Testis (tissue), 3 donors: ENCODE results near the gene HADHA. TPM values are rescaled to one million over a fixed set of nuclear protein-coding genes. Genes with fewer than 3 reads are reported as not detected.

Experiments used
- DNase-seq: peaks from one replicate; pipeline ENCODE4 v3.0.0-alpha.2; 2019
- H3K27ac ChIP-seq, 2 donors: fragments of 200-600 bp; sonication (generic); one replicate each; pipeline ENCODE4 v1.5.1; 2019
- H3K27me3 ChIP-seq: fragments of 200-600 bp; sonication (generic); one replicate; pipeline ENCODE4 v1.5.1; 2019
- H3K36me3 ChIP-seq: fragments of 200-600 bp; sonication (generic); one replicate; pipeline ENCODE4 v1.5.1; 2017; ENCODE audit warnings: low read depth; ENCODE audit errors: missing control alignments
- H3K4me1 ChIP-seq: fragments of 200-600 bp; sonication (generic); one replicate; pipeline ENCODE4 v1.5.1; 2019
- H3K4me3 ChIP-seq, 2 donors: fragments of 200-600 bp; sonication (generic); one replicate each; pipeline ENCODE4 v1.5.1; 2017 to 2019
- H3K9me3 ChIP-seq: fragments of 200-600 bp; sonication (generic); one replicate; pipeline ENCODE4 v1.5.1; 2017
- CTCF ChIP-seq, 3 experiments: fragments of 450-650 bp in 2 of 3; fragments of 200-600 bp in 1 of 3; sonication (generic) in 1 of 3; IDR thresholded peaks; one replicate each; pipeline ENCODE4 v1.5.1; 2016 to 2019; ENCODE audit warnings: antibody characterized with exemption in 3 of 3, mild to moderate bottlenecking in 2 of 3, moderate library complexity in 1 of 3
- POLR2A ChIP-seq: fragments of 450-650 bp; IDR thresholded peaks from one replicate; pipeline ENCODE4 v1.6.1; 2017; ENCODE audit warnings: antibody characterized with exemption, mild to moderate bottlenecking, moderate library complexity
- WGBS, 2 donors: methylation state at CpG; one replicate each; pipeline ENCODE4 v1.1.5; 2018; 5-methylcytosine and 5-hydroxymethylcytosine counted together
- intact Hi-C: fragments of 100-400 bp; cut with DNase I; formaldehyde crosslinking; loops from one replicate; pipeline ENCODE4 v1.15.1; 2023; ENCODE audit warnings: low total_unique reads
- polyA plus RNA-seq: library from polyadenylated mRNA; stranded (reverse); fragments of 350-450 nt; fragmentation: Illumina TruSeq; extraction: RNeasy Lipid Tissue Mini Kit (QIAGEN cat#74804); gene quantifications from one replicate; pipeline ENCODE4 v1.2.3, GENCODE V29; 2014; ENCODE audit warnings: low read depth, low replicate concordance; ENCODE audit not compliant: insufficient read depth
- total RNA-seq, 2 donors: library from RNA; depleted of rRNA; stranded (reverse); fragments of >200 nt; gene quantifications; one replicate each; pipeline ENCODE4 v1.2.3, GENCODE V29; 2016

HADHA gene
- total and polyA plus RNA-seq, 3 donors from 2014 or later: 93.7 to 161 (median 98.8) TPM

GRCh38 chr2:26284132-26284531 is 39.7 kb upstream of the HADHA start:
- Histone ChIP-seq H3K4me3 (no peak overlapping the region), H3K9me3 (no peaks in the 10 kb centered on the region), H3K27me3 (no peaks in the 10 kb centered on the region), H3K27ac (no peak overlapping the region), H3K36me3 (no peaks in the 10 kb centered on the region), H3K4me1 (no peaks in the 10 kb centered on the region)
- TF ChIP-seq POLR2A: no peak
- TF ChIP-seq CTCF (IDR thresholded peaks at IDR 0.05): no peak
- WGBS, 2 donors: 93 to 95% methylated on average over 3 of the region's 3 CpGs
- DNase-seq: no peak
- intact Hi-C loops: no loop called here

GRCh38 chr2:26283606-26284005 is 39.2 kb upstream of the HADHA start:
- no peak for TF ChIP-seq POLR2A
- no peak for TF ChIP-seq CTCF (IDR thresholded peaks at IDR 0.05)
- no peaks in the 10 kb centered on the region for H3K9me3 ChIP-seq
- DNase-seq: no peak
- no peak overlapping the region for H3K4me3 ChIP-seq
- H3K27ac ChIP-seq: no peak overlapping the region
- WGBS, 2 donors: 86 to 90% methylated on average over 2 of the region's 2 CpGs
- intact Hi-C loops: no loop called here
- H3K27me3 ChIP-seq: no peaks in the 10 kb centered on the region
- no peaks in the 10 kb centered on the region for H3K36me3 ChIP-seq
- H3K4me1 ChIP-seq: no peaks in the 10 kb centered on the region

- H3K36me3 ChIP-seq: no peaks in the 10 kb centered on the region
- TF ChIP-seq CTCF (IDR thresholded peaks at IDR 0.05) (no peak), POLR2A (no peak)
Observed at GRCh38 chr2:26281226-26281625, 36.8 kb upstream of the HADHA start.

DNA sequence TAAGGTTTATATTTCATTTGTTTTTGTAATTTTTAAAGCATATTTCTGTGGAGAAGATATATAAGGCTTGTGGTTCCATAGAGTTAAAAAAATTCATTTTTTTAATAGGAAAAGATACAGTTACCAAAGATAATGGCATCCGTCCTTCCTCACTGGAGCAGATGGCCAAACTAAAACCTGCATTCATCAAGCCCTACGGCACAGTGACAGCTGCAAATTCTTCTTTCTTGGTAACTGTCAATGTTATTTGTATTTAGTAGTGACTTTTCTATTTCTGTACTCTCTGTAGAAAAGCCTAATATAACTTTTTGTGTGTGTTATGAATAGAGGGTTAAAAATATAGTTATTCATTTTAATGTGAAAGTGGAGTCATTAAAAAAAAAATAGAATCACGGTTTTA is 35.5 kb upstream of the HADHA start:
- Histone ChIP-seq H3K27me3 (no peaks in the 10 kb centered on the region), H3K9me3 (no peaks in the 10 kb centered on the region), H3K4me1 (no peaks in the 10 kb centered on the region), H3K36me3 (no peaks in the 10 kb centered on the region), H3K27ac (no peak overlapping the region), H3K4me3 (no peak overlapping the region)
- DNase-seq: no peak
- 85 to 90% methylated on average over 3 of the region's 3 CpGs for WGBS, 2 donors
- intact Hi-C loops: no loop called here
- no peak for TF ChIP-seq CTCF (IDR thresholded peaks at IDR 0.05)

More at GRCh38 chr2:26281226-26281625, 36.8 kb upstream of the HADHA start:
- 73 to 100% methylated on average over 2 of the region's 2 CpGs for WGBS, 2 donors
- H3K4me3 ChIP-seq: no peak overlapping the region
- intact Hi-C loops: no loop called here
- no peaks in the 10 kb centered on the region for H3K27me3 ChIP-seq
- no peaks in the 10 kb centered on the region for H3K4me1 ChIP-seq
- no peaks in the 10 kb centered on the region for H3K9me3 ChIP-seq
- no peak overlapping the region for H3K27ac ChIP-seq
- DNase-seq: no peak

DNA sequence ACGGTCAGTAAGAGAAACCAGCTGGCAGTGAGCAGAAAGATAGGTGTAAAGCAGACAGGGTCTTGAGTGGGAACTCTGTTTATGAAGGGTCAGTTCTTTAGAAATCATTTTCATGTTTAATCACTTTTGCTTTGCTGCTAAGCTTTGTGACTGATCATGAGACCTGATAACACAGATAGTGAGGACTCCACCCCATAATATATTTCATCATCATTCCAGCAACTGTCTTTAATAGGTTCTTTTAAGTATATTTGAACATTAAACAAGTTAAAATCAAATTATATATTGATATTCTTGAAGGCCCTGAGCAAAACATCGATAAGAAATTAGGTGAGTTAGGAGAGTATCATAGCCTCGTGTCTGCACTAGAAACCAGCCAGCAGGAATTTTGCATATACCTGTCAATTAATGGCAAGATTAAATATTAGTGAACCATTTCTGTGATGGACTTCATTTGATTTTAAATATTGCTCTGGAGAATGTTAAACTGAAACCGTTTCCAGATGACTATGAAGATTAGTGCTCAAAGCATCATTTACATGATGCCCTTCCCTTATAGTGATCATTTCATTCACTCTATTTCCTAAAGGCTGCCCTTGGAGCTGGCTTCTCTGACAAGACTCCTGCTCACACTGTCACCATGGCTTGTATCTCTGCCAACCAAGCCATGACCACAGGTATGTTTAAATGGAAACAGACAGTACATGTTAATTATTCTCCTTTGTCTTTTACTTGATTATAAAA is 32.2 kb upstream of the HADHA start:
- Histone ChIP-seq H3K36me3 (no peaks in the 10 kb centered on the region), H3K27me3 (no peaks in the 10 kb centered on the region), H3K4me3 (no peak overlapping the region), H3K9me3 (no peaks in the 10 kb centered on the region), H3K27ac (no peak overlapping the region), H3K4me1 (peaks cover 5% of the 10 kb centered on the region)
- 87 to 91% methylated on average over 4 of the region's 4 CpGs for WGBS, 2 donors
- no peak for TF ChIP-seq CTCF (IDR thresholded peaks at IDR 0.05)
- TF ChIP-seq POLR2A: no peak
- intact Hi-C loops: no loop called here
- DNase-seq: no peak
